ENCODE measurements around the gene SEMA7A. TPM values are rescaled to one million over a fixed set of nuclear protein-coding genes. Genes with fewer than 3 reads are reported as not detected.

SEMA7A gene
- total and polyA plus RNA-seq, 2 of the 4 experiments (the other 2 are of a cell fraction): 30.5 to 87.3 TPM

- Histone ChIP-seq H3K18ac (ENCODE audit: low read depth, low read length) (no peak overlapping the region), H4K8ac (ENCODE audit: low read depth in 2 of 2, low read length in 2 of 2) (no peak overlapping the region), H3K4me3 (ENCODE audit: insufficient read depth, low read depth, low read length) (no peak overlapping the region), H3K4ac (ENCODE audit: low read depth, low read length) (no peak overlapping the region), H3K56ac (ENCODE audit: extremely low read depth, insufficient read depth, low read length) (no peak overlapping the region), H4K5ac (ENCODE audit: low read depth, low read length) (no peak overlapping the region), H2BK15ac (ENCODE audit: low read depth, low read length) (no peak overlapping the region; the same call in 2 of the 3 replicates), H2BK5ac (ENCODE audit: low read depth, low read length, poor library complexity, severe bottlenecking) (no peak overlapping the region), H3K36me3 (ENCODE audit: control insufficient read depth, insufficient read depth, low read length) (peaks cover 14% of the 10 kb centered on the region), H3K9me3 (ENCODE audit: control insufficient read depth, insufficient read depth, low read length) (no peaks in the 10 kb centered on the region), H3K27ac (ENCODE audit: insufficient read depth, low read length) (no peak overlapping the region), H2AK5ac (ENCODE audit: low read depth, low read length) (no peak overlapping the region), H2AK9ac (replicated peaks; ENCODE audit: low read depth, low read length, poor library complexity) (no peak overlapping the region), H3K9me1 (ENCODE audit: insufficient read depth, low read length) (peaks cover 9% of the 10 kb centered on the region; the same call in 1 of the 2 replicates), H4K20me1 (ENCODE audit: insufficient read depth, low read length) (no peaks in the 10 kb centered on the region), H3K14ac (replicated peaks; ENCODE audit: low read depth, low read length) (no peak overlapping the region), H2AFZ (replicated peaks; ENCODE audit: low read length, poor library complexity) (no peak overlapping the region), H3K4me1 (ENCODE audit: control insufficient read depth, insufficient read depth, low read length) (peaks cover 8% of the 10 kb centered on the region), H3K23ac (ENCODE audit: low read depth, low read length) (no peak overlapping the region), H3K4me2 (ENCODE audit: low read depth, low read length) (no peak overlapping the region), H4K91ac (ENCODE audit: insufficient read depth, low read depth, low read length) (no peak overlapping the region), H3K79me1 (ENCODE audit: low read depth in 1 of 2, low read length in 2 of 2) (no peaks in the 10 kb centered on the region), H2BK20ac (ENCODE audit: low read depth, low read length) (no peak overlapping the region), H3K9ac (ENCODE audit: low read depth, low read length) (no peak overlapping the region), H2BK120ac (ENCODE audit: low read depth, low read length) (no peak overlapping the region), H3K27me3 (ENCODE audit: control insufficient read depth, insufficient read depth, low read length) (no peaks in the 10 kb centered on the region)
- dilution Hi-C loops (cut with HindIII; ENCODE audit: low sequenced_read_pairs, unreplicated experiment) (no loop called here), in situ Hi-C loops (cut with MboI; ENCODE audit: low sequenced_read_pairs) (no loop called here), intact Hi-C loops (cut with micrococcal nuclease) (no loop called here)
- CTCF ChIA-PET: interaction anchor here (0.7 to 3.0 kb wide), 2 partner anchors 59 to 67 kb away, joined by 3 to 13 read pairs; no protein-coding TSS in a partner anchor
- WGBS, 2 experiments (ENCODE audit: extremely low coverage in 2 of 2, insufficient read length in 1 of 2): no CpG with 5 or more reads among the region's 6 CpGs
- TF ChIP-seq FOS (IDR thresholded peaks at IDR 0.05; ENCODE audit: low read depth, low read length): no peak
- TF ChIP-seq BHLHE40 (IDR thresholded peaks at IDR 0.05; ENCODE audit: low read depth, low read length): no peak
- TF ChIP-seq USF2 (IDR thresholded peaks at IDR 0.05; ENCODE audit: low read depth, low read length): no peak
- no peak for TF ChIP-seq POLR2A (IDR thresholded peaks at IDR 0.05; ENCODE audit: low read depth, low read length)
- TF ChIP-seq CHD1 (IDR thresholded peaks at IDR 0.05; ENCODE audit: low read depth, low read length): no peak
- no peak for TF ChIP-seq RCOR1 (IDR thresholded peaks at IDR 0.05; ENCODE audit: insufficient replicate concordance, low read length)
- TF ChIP-seq CEBPB (IDR thresholded peaks at IDR 0.05; ENCODE audit: low read depth, low read length): no peak
- no peak for ATAC-seq (ENCODE audit: low read depth)
- no TSS peak for BruUV-seq (replicated peaks)
- DNase-seq: no peak
- POLR2A ChIA-PET (ENCODE audit: unreplicated experiment): no interaction called here
Observed at GRCh38 chr15:74441248-74441941, 7.6 kb upstream of the SEMA7A start.
